HEK293 (cell line): ENCODE data around the gene ZBTB4.

Experiments
- CTCF ChIA-PET: fragments of 350-600 bp; formaldehyde crosslinking; extraction: SDS; loops from one replicate; lab custom pipeline; 2021; ENCODE audit warnings: antibody characterized with exemption; lab: Yijun Ruan, JAX
- POLR2A ChIA-PET: fragments of 300-600 bp; formaldehyde crosslinking; extraction: SDS; loops from one replicate; lab custom pipeline; 2020; ENCODE audit warnings: antibody characterized with exemption, inconsistent platforms; lab: Yijun Ruan, JAX
- H3K27ac ChIP-seq: fragments of 200-500 bp; sonication (Bioruptor generic); 2 replicates; pipeline ENCODE4 v1.5.1; 2014; ENCODE audit warnings: low read depth, low read length, control low read depth, inconsistent platforms; ENCODE audit errors: extremely low read depth
- H3K36me3 ChIP-seq, 2 experiments: fragments of 200-500 bp in 1 of 2; sonication (Bioruptor generic) in 1 of 2; 1 replicate in 1 of 2; 2 replicates in 1 of 2; pipeline ENCODE4 v1.5.1; 2014 to 2017; ENCODE audit warnings: inconsistent platforms in 2 of 2, low read length in 2 of 2; ENCODE audit not compliant: control insufficient read depth in 2 of 2, insufficient read depth in 1 of 2
- H3K4me1 ChIP-seq: fragments of 200-500 bp; sonication (Bioruptor generic); 2 replicates; pipeline ENCODE4 v1.5.1; 2014; ENCODE audit warnings: mild to moderate bottlenecking, low read length, inconsistent platforms; ENCODE audit not compliant: control insufficient read depth, insufficient read depth
- H3K4me3 ChIP-seq: 2 replicates; pipeline ENCODE4 v1.5.1; 2011; ENCODE audit warnings: low read depth, mild to moderate bottlenecking, control low read depth, low read length, moderate library complexity
- H3K9me3 ChIP-seq: fragments of 200-500 bp; sonication (Bioruptor generic); 2 replicates; pipeline ENCODE4 v1.5.1; 2014; ENCODE audit warnings: low read depth, low read length, inconsistent platforms; ENCODE audit not compliant: control insufficient read depth, insufficient read depth
- GFI1B ChIP-seq: fragments of 450-650 bp; formaldehyde crosslinking; IDR thresholded peaks from 2 replicates; pipeline ENCODE4 v1.5.1; 2016; ENCODE audit warnings: missing biosample characterization, missing genetic modification characterization
- GLI4 ChIP-seq: fragments of 450-650 bp; formaldehyde crosslinking; IDR thresholded peaks from 2 replicates; pipeline ENCODE4 v1.5.1; 2016; ENCODE audit warnings: missing biosample characterization, missing genetic modification characterization
- IKZF3 ChIP-seq: fragments of 450-650 bp; IDR thresholded peaks from 2 replicates; pipeline ENCODE4 v1.5.0; 2018; ENCODE audit warnings: missing biosample characterization, mild to moderate bottlenecking, missing genetic modification characterization, moderate library complexity
- KLF9 ChIP-seq: fragments of 450-650 bp; formaldehyde crosslinking; IDR thresholded peaks from 2 replicates; pipeline ENCODE4 v1.5.1; 2016; ENCODE audit warnings: missing biosample characterization, missing genetic modification characterization, low read depth
- PRDM1 ChIP-seq: fragments of 450-650 bp; formaldehyde crosslinking; IDR thresholded peaks from 2 replicates; pipeline ENCODE4; 2016; ENCODE audit warnings: missing biosample characterization, missing genetic modification characterization
- RBAK ChIP-seq: fragments of 450-650 bp; formaldehyde crosslinking; IDR thresholded peaks from 2 replicates; pipeline ENCODE4 v1.5.1; 2016; ENCODE audit warnings: missing biosample characterization, missing genetic modification characterization
- REPIN1 ChIP-seq: fragments of 450-650 bp; formaldehyde crosslinking; IDR thresholded peaks from 2 replicates; pipeline ENCODE4 v1.5.1; 2017; ENCODE audit warnings: missing biosample characterization, missing genetic modification characterization, low read depth
- SP3 ChIP-seq: fragments of 450-650 bp; formaldehyde crosslinking; IDR thresholded peaks from 2 replicates; pipeline ENCODE4 v1.5.1; 2016; ENCODE audit warnings: missing biosample characterization, missing genetic modification characterization
- ZBTB17 ChIP-seq: fragments of 450-650 bp; formaldehyde crosslinking; IDR thresholded peaks from 2 replicates; pipeline ENCODE4 v1.5.1; 2016; ENCODE audit warnings: missing biosample characterization, missing genetic modification characterization
- ZNF140 ChIP-seq: fragments of 450-650 bp; formaldehyde crosslinking; IDR thresholded peaks from 2 replicates; pipeline ENCODE4 v1.5.1; 2016; ENCODE audit warnings: missing biosample characterization, missing genetic modification characterization
- ZNF169 ChIP-seq: fragments of 450-650 bp; formaldehyde crosslinking; IDR thresholded peaks from 2 replicates; pipeline ENCODE4 v1.5.1; 2016; ENCODE audit warnings: missing biosample characterization, missing genetic modification characterization
- ZNF175 ChIP-seq: fragments of 450-650 bp; formaldehyde crosslinking; IDR thresholded peaks from 2 replicates; pipeline ENCODE4 v1.5.1; 2016; ENCODE audit warnings: missing biosample characterization, missing genetic modification characterization
- ZNF2 ChIP-seq: fragments of 450-650 bp; formaldehyde crosslinking; IDR thresholded peaks from 2 replicates; pipeline ENCODE4 v1.5.1; 2016; ENCODE audit warnings: missing biosample characterization, missing genetic modification characterization
- ZNF266 ChIP-seq: fragments of 450-650 bp; formaldehyde crosslinking; IDR thresholded peaks from 2 replicates; pipeline ENCODE4 v1.5.1; 2016; ENCODE audit warnings: missing biosample characterization, missing genetic modification characterization, low read depth
- ZNF292 ChIP-seq: fragments of 450-650 bp; formaldehyde crosslinking; IDR thresholded peaks from 2 replicates; pipeline ENCODE4 v1.5.1; 2016; ENCODE audit warnings: low read depth, missing biosample characterization, missing genetic modification characterization, borderline replicate concordance
- ZNF302 ChIP-seq: fragments of 450-650 bp; formaldehyde crosslinking; IDR thresholded peaks from 2 replicates; pipeline ENCODE4 v1.5.1; 2016; ENCODE audit warnings: missing biosample characterization, missing genetic modification characterization, low read depth
- ZNF324 ChIP-seq: fragments of 450-650 bp; formaldehyde crosslinking; IDR thresholded peaks from 2 replicates; pipeline ENCODE4 v1.5.1; 2016; ENCODE audit warnings: missing biosample characterization, missing genetic modification characterization
- ZNF341 ChIP-seq: fragments of 450-650 bp; formaldehyde crosslinking; IDR thresholded peaks from 2 replicates; pipeline ENCODE4; 2016; ENCODE audit warnings: low read depth, missing biosample characterization, missing genetic modification characterization
- ZNF549 ChIP-seq: fragments of 450-650 bp; IDR thresholded peaks from 2 replicates; pipeline ENCODE4 v1.5.1; 2018; ENCODE audit warnings: missing biosample characterization, missing genetic modification characterization, mild to moderate bottlenecking, inconsistent platforms, moderate library complexity
- ZNF558 ChIP-seq: fragments of 450-650 bp; formaldehyde crosslinking; IDR thresholded peaks from 2 replicates; pipeline ENCODE4 v1.5.1; 2016; ENCODE audit warnings: missing biosample characterization, missing genetic modification characterization
- ZNF560 ChIP-seq: fragments of 450-650 bp; formaldehyde crosslinking; IDR thresholded peaks from 2 replicates; pipeline ENCODE4 v1.5.1; 2017; ENCODE audit warnings: missing biosample characterization, missing genetic modification characterization, borderline replicate concordance
- ZNF629 ChIP-seq: fragments of 450-650 bp; formaldehyde crosslinking; IDR thresholded peaks from 2 replicates; pipeline ENCODE4 v1.5.1; 2017; ENCODE audit warnings: missing biosample characterization, missing genetic modification characterization
- ZNF701 ChIP-seq: fragments of 450-650 bp; formaldehyde crosslinking; IDR thresholded peaks from 2 replicates; pipeline ENCODE4 v1.5.1; 2016; ENCODE audit warnings: missing biosample characterization, missing genetic modification characterization
- ZNF791 ChIP-seq: fragments of 450-650 bp; formaldehyde crosslinking; IDR thresholded peaks from 2 replicates; pipeline ENCODE4 v1.5.1; 2016; ENCODE audit warnings: missing biosample characterization, missing genetic modification characterization
- ZSCAN23 ChIP-seq: fragments of 450-650 bp; formaldehyde crosslinking; IDR thresholded peaks from 2 replicates; pipeline ENCODE4 v1.5.1; 2016; ENCODE audit warnings: missing biosample characterization, missing genetic modification characterization
- TF ChIP-seq, protein P1 (sequence below): fragments of 450-650 bp; formaldehyde crosslinking; IDR thresholded peaks from 2 replicates; pipeline ENCODE4 v1.5.1; 2016; ENCODE audit warnings: missing biosample characterization, missing genetic modification characterization
- TF ChIP-seq, protein P2 (sequence below): fragments of 450-650 bp; formaldehyde crosslinking; IDR thresholded peaks from 2 replicates; pipeline ENCODE4 v1.5.1; 2016; ENCODE audit warnings: missing biosample characterization, missing genetic modification characterization
- TF ChIP-seq, protein P3 (sequence below): fragments of 450-650 bp; formaldehyde crosslinking; IDR thresholded peaks from 2 replicates; pipeline ENCODE4 v1.5.1; 2016; ENCODE audit warnings: missing biosample characterization, missing genetic modification characterization
- TF ChIP-seq, protein P4 (sequence below): fragments of 450-650 bp; formaldehyde crosslinking; conservative IDR thresholded peaks from 2 replicates; pipeline ENCODE4 v1.5.1; 2016; ENCODE audit warnings: low read depth, missing biosample characterization, missing genetic modification characterization

The ZBTB4 gene

DNA sequence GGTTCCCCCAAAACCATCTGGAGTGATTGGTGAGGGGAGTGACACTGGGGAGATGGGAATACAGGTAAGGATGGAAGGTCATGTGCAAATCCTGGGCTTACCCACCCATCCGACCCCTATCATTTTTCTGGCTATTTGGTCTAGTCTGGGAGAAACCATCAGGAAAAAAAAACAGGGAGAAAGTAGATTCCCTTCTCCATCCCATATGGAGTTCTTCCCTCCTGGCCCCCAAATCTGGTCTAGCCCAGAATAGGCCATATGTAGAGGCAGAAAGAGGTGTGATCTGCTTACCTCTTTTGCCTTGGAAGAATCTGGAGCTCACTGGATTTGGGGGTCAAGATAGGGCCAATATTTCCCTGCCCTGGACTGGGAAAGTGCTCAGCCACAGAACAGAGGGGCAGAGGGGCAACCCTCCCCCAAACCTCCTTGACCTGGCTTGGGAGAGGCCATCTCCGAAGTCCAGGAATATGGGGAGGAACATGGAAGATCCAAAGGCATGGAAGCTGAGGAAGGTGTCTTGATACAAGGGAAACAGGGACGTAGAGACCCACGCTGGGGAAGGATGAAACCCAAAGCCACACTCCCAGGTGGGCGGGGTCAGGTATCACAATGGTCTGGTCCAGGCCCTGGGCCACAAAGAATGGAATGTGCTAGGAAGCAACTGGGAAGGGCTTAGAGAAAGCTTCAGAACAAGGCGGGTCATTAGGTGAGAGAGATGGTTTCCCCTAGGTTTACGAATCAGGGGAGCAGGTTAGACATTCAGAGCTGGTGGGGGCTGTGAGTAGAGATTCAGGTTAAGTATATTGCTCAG is 18.4 kb downstream of the ZBTB4 start:
- no peak overlapping the region for H3K4me3 ChIP-seq
- ChIA-PET CTCF (interaction anchor here (0.8 to 1.2 kb wide), 2 partner anchors 9 to 99 kb away, joined by 3 read pairs; no protein-coding TSS in a partner anchor), POLR2A (interaction anchor here (1.2 to 1.4 kb wide), 2 partner anchors 23 to 131 kb away, joined by 3 to 5 read pairs; partner anchors contain the start of gene POLR2A)
- no peak overlapping the region for H3K27ac ChIP-seq
- H3K9me3 ChIP-seq, result no peaks in the 10 kb centered on the region
- no peaks in the 10 kb centered on the region for H3K4me1 ChIP-seq
- H3K36me3 ChIP-seq, result peaks cover 3 to 36% of the 10 kb centered on the region in 2 experiments; a peak in 2 of 3 replicates
- TF ChIP-seq ZNF324, result no peak
- TF ChIP-seq ZNF341 (tag by site-specific recombination), result peak; percentile 36; the same call in 1 of the 2 replicates
- no peak for TF ChIP-seq ZNF169 (tag by site-specific recombination)
- TF ChIP-seq, protein P1, sequence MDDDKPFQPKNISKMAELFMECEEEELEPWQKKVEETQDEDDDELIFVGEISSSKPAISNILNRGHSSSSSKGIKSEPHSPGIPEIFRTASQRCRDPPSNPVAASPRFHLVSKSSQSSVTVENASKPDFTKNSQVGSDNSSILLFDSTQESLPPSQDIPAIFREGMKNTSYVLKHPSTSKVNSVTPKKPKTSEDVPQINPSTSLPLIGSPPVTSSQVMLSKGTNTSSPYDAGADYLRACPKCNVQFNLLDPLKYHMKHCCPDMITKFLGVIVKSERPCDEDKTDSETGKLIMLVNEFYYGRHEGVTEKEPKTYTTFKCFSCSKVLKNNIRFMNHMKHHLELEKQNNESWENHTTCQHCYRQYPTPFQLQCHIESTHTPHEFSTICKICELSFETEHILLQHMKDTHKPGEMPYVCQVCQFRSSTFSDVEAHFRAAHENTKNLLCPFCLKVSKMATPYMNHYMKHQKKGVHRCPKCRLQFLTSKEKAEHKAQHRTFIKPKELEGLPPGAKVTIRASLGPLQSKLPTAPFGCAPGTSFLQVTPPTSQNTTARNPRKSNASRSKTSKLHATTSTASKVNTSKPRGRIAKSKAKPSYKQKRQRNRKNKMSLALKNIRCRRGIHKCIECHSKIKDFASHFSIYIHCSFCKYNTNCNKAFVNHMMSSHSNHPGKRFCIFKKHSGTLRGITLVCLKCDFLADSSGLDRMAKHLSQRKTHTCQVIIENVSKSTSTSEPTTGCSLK (tag by site-specific recombination), result no peak
- TF ChIP-seq, protein P2, sequence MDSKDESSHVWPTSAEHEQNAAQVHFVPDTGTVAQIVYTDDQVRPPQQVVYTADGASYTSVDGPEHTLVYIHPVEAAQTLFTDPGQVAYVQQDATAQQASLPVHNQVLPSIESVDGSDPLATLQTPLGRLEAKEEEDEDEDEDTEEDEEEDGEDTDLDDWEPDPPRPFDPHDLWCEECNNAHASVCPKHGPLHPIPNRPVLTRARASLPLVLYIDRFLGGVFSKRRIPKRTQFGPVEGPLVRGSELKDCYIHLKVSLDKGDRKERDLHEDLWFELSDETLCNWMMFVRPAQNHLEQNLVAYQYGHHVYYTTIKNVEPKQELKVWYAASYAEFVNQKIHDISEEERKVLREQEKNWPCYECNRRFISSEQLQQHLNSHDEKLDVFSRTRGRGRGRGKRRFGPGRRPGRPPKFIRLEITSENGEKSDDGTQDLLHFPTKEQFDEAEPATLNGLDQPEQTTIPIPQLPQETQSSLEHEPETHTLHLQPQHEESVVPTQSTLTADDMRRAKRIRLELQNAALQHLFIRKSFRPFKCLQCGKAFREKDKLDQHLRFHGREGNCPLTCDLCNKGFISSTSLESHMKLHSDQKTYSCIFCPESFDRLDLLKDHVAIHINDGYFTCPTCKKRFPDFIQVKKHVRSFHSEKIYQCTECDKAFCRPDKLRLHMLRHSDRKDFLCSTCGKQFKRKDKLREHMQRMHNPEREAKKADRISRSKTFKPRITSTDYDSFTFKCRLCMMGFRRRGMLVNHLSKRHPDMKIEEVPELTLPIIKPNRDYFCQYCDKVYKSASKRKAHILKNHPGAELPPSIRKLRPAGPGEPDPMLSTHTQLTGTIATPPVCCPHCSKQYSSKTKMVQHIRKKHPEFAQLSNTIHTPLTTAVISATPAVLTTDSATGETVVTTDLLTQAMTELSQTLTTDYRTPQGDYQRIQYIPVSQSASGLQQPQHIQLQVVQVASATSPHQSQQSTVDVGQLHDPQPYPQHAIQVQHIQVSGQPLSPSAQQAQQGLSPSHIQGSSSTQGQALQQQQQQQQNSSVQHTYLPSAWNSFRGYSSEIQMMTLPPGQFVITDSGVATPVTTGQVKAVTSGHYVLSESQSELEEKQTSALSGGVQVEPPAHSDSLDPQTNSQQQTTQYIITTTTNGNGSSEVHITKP (tag by site-specific recombination), result peak; percentile 96
- no peak for TF ChIP-seq ZNF701 (tag by site-specific recombination)
- no peak for TF ChIP-seq GFI1B (tag by site-specific recombination)
- TF ChIP-seq PRDM1 (tag by site-specific recombination), result 0 out of 2 replicates have a peak, but pooled peaks have one; percentile 40
- no peak for TF ChIP-seq ZNF791 (tag by site-specific recombination)
- no peak for TF ChIP-seq ZNF266 (tag by site-specific recombination)
- TF ChIP-seq ZNF558 (tag by site-specific recombination), result no peak
- TF ChIP-seq KLF9 (tag by site-specific recombination), result no peak
- TF ChIP-seq ZNF560 (tag by site-specific recombination), result no peak
- no peak for TF ChIP-seq ZNF140 (tag by site-specific recombination)
- no peak for TF ChIP-seq ZNF292
- TF ChIP-seq ZNF629, result no peak
- TF ChIP-seq GLI4, result no peak
- TF ChIP-seq, protein P3, sequence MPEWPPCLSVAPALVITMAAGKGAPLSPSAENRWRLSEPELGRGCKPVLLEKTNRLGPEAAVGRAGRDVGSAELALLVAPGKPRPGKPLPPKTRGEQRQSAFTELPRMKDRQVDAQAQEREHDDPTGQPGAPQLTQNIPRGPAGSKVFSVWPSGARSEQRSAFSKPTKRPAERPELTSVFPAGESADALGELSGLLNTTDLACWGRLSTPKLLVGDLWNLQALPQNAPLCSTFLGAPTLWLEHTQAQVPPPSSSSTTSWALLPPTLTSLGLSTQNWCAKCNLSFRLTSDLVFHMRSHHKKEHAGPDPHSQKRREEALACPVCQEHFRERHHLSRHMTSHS, result no peak
- TF ChIP-seq ZNF549, result no peak
- no peak for TF ChIP-seq ZSCAN23 (tag by site-specific recombination)
- TF ChIP-seq IKZF3 (tag by site-specific recombination), result peak; percentile 14; the same call in 1 of the 2 replicates
- TF ChIP-seq REPIN1 (tag by site-specific recombination), result no peak
- TF ChIP-seq ZNF302, result no peak
- no peak for TF ChIP-seq ZBTB17 (tag by site-specific recombination)
- TF ChIP-seq SP3 (tag by site-specific recombination), result no peak
- no peak for TF ChIP-seq RBAK (tag by site-specific recombination)
- TF ChIP-seq ZNF2 (tag by site-specific recombination), result no peak
- no peak for TF ChIP-seq ZNF175 (tag by site-specific recombination)
- TF ChIP-seq, protein P4, sequence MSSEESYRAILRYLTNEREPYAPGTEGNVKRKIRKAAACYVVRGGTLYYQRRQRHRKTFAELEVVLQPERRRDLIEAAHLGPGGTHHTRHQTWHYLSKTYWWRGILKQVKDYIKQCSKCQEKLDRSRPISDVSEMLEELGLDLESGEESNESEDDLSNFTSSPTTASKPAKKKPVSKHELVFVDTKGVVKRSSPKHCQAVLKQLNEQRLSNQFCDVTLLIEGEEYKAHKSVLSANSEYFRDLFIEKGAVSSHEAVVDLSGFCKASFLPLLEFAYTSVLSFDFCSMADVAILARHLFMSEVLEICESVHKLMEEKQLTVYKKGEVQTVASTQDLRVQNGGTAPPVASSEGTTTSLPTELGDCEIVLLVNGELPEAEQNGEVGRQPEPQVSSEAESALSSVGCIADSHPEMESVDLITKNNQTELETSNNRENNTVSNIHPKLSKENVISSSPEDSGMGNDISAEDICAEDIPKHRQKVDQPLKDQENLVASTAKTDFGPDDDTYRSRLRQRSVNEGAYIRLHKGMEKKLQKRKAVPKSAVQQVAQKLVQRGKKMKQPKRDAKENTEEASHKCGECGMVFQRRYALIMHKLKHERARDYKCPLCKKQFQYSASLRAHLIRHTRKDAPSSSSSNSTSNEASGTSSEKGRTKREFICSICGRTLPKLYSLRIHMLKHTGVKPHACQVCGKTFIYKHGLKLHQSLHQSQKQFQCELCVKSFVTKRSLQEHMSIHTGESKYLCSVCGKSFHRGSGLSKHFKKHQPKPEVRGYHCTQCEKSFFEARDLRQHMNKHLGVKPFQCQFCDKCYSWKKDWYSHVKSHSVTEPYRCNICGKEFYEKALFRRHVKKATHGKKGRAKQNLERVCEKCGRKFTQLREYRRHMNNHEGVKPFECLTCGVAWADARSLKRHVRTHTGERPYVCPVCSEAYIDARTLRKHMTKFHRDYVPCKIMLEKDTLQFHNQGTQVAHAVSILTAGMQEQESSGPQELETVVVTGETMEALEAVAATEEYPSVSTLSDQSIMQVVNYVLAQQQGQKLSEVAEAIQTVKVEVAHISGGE (tag by site-specific recombination), result no peak
